Adrenal gland (tissue), 5 donors: Measurements from ENCODE around the gene FAM217B.

ENCODE experiments used
- POLR2A ChIP-seq, 2 donors: fragments of 450-650 bp; IDR thresholded peaks; one replicate each; pipeline ENCODE4 v1.6.1; 2017; ENCODE audit warnings: antibody characterized with exemption in 2 of 2, mild to moderate bottlenecking in 2 of 2, moderate library complexity in 1 of 2
- TF ChIP-seq, protein P1 (sequence below), 6 experiments: fragments of 450-650 bp in 4 of 6; fragments of 200-600 bp in 2 of 6; sonication (generic) in 1 of 6; IDR thresholded peaks; 1 replicate in 5 of 6; 2 replicates in 1 of 6; pipeline versions ENCODE4 v1.5.1 to v1.8.0; 2016 to 2021; ENCODE audit warnings: antibody characterized with exemption in 6 of 6, mild to moderate bottlenecking in 2 of 6, moderate library complexity in 1 of 6
- donor health status: DM: no; HTN: no; CAD: no.

DNA sequence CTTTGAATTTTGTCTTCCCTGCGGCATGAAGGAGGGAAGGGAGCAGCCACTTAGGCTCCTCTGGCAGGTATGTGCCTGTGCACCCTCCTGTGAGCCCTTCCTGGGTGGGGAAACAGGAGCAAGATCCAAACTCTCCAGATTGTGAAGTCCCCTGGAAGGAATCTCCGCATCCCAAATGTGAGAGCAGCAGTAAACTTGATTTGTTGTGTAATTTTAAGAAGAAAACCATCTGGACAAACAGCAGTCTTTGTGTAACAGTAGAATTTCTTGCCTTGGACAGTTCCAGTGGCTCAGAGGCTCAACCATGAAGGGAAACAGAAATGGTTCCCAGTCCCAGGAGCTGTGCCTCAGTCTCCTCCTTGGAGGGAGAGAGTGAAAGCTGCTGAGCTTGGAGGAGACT lies 57.7 kb downstream of the FAM217B start:
- TF ChIP-seq, protein P1, sequence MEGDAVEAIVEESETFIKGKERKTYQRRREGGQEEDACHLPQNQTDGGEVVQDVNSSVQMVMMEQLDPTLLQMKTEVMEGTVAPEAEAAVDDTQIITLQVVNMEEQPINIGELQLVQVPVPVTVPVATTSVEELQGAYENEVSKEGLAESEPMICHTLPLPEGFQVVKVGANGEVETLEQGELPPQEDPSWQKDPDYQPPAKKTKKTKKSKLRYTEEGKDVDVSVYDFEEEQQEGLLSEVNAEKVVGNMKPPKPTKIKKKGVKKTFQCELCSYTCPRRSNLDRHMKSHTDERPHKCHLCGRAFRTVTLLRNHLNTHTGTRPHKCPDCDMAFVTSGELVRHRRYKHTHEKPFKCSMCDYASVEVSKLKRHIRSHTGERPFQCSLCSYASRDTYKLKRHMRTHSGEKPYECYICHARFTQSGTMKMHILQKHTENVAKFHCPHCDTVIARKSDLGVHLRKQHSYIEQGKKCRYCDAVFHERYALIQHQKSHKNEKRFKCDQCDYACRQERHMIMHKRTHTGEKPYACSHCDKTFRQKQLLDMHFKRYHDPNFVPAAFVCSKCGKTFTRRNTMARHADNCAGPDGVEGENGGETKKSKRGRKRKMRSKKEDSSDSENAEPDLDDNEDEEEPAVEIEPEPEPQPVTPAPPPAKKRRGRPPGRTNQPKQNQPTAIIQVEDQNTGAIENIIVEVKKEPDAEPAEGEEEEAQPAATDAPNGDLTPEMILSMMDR (IDR thresholded peaks at IDR 0.05), result no peak
- TF ChIP-seq POLR2A (IDR thresholded peaks at IDR 0.05), result no peak
